ENCODE results near the gene HYKK. TPM values are rescaled to one million over a fixed set of nuclear protein-coding genes. Genes with fewer than 3 reads are reported as not detected.

The HYKK gene
- 1 to 10 TPM; 3.7 to 4.7 TPM for total RNA-seq

DNA sequence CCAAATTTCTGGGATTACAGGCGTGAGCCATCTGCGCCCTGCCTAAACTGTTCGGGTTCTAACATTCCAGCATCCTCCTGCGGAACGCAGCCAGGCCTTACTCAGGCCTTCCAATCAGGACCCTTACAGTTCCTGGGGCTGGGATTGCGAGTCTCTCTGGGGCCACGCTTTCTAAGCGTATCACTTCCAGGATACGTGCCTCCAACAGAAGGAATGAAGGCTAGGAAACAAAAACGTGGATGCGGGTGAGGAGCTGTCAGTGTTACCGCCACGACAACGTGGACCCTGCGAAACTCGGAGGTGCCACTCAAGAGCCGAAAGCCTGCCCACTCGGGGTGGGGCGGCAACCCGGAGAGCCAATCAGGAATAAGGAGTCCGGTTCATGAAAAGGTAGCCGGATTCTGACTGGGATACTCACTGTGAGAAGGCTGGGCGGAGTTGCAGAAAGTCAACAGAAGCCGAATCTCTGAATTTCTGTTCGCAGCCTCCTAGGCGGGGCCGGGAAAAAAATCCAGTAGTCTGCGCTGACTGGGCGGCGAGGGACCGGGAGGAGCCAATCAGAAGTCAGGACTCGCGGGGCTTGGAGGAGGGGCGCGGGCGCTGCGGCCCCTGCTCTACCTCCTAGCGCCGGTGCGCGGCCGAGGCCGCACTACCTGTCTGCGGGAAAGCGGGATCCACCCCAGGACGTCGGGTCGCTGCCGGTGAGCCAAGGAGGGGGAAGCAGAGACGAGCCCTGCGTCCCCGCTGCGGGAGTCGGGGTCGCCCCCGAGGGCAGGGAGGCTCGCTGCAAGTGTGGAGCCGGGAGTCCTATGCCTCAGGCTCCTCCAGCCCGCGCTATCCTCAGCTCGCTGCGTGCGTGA is at the start of gene HYKK:
HYKK (plus strand) TSS at position 607 of the 860 bp plus-strand sequence. CDS start 5,512 bp downstream, outside the sequence.
- no peaks in the 10 kb centered on the region for H3K9me3 Mint-ChIP-seq
- peaks cover 1% of the 10 kb centered on the region for H3K36me3 Mint-ChIP-seq (ENCODE audit: low read depth)
- H3K27me3 Mint-ChIP-seq: peaks cover 4% of the 10 kb centered on the region
- ChIA-PET POLR2A (interaction anchor here (0.6 kb wide), 1 partner anchor 177 kb away, joined by 10 read pairs; no protein-coding TSS in a partner anchor), CTCF (interaction anchor here (0.9 to 1.0 kb wide), 2 partner anchors 8 to 58 kb away, joined by 3 to 4 read pairs; partner anchors contain the start of gene CHRNA5)
- peak within 1 kb of the TSS; percentile 80 for H3K27ac Mint-ChIP-seq
- peaks cover 29% of the 10 kb centered on the region for H3K4me1 Mint-ChIP-seq
- peak; percentile 85 for DNase-seq
- H3K4me3 Mint-ChIP-seq: peak within 1 kb of the TSS; percentile 95

DNA sequence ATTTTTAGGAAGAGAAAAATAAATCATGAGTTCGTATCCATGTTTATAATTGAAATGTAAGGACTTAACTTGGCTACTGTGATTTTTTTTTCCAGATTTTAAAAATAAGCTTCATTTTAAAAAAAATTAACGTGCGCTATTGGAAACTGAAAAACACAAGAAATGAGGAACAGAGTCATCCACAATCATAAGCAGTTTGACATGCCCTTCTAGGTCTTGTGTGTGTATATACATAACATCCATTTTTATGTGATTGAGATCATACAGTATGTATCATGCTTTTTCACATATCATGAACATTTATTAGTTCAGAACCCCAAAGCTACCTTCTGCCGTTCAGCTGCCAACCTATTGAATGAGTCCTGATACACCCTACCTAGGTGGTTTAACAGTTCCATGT is 46.6 kb upstream of the HYKK start:
- H3K9me3 Mint-ChIP-seq: no peaks in the 10 kb centered on the region
- DNase-seq: no peak
- no peaks in the 10 kb centered on the region for H3K27me3 Mint-ChIP-seq
- H3K36me3 Mint-ChIP-seq (ENCODE audit: low read depth): peaks cover 24% of the 10 kb centered on the region
- H3K4me3 Mint-ChIP-seq: no peak overlapping the region
- ChIA-PET POLR2A (interaction anchor here (0.6 to 1.0 kb wide), 2 partner anchors 11 to 48 kb away, joined by 7 to 8 read pairs; no protein-coding TSS in a partner anchor), CTCF (interaction anchor here (0.6 to 1.7 kb wide), 7 partner anchors 10 to 400 kb away, joined by 3 to 8 read pairs (median 3); partner anchors contain the start of gene IREB2)
- peaks cover 36% of the 10 kb centered on the region for H3K4me1 Mint-ChIP-seq
- no peak overlapping the region for H3K27ac Mint-ChIP-seq

- DNase-seq: peak; percentile 42
- H3K9me3 Mint-ChIP-seq: no peaks in the 10 kb centered on the region
- ChIA-PET CTCF (interaction anchor here (0.6 to 1.7 kb wide), 7 partner anchors 9 to 401 kb away, joined by 3 to 8 read pairs (median 3); partner anchors contain the start of gene IREB2), POLR2A (interaction anchor here (1.0 kb wide), 1 partner anchor 11 kb away, joined by 8 read pairs; no protein-coding TSS in a partner anchor)
- H3K4me3 Mint-ChIP-seq: peak overlapping the region; percentile 2
- H3K4me1 Mint-ChIP-seq: peaks cover 31% of the 10 kb centered on the region
- H3K27ac Mint-ChIP-seq: peak overlapping the region; percentile 51
- no peaks in the 10 kb centered on the region for H3K27me3 Mint-ChIP-seq
- peaks cover 24% of the 10 kb centered on the region for H3K36me3 Mint-ChIP-seq (ENCODE audit: low read depth)
These were observed 46.0 kb upstream of the HYKK start for GRCh38 chr15:78461171-78461888.

DNA sequence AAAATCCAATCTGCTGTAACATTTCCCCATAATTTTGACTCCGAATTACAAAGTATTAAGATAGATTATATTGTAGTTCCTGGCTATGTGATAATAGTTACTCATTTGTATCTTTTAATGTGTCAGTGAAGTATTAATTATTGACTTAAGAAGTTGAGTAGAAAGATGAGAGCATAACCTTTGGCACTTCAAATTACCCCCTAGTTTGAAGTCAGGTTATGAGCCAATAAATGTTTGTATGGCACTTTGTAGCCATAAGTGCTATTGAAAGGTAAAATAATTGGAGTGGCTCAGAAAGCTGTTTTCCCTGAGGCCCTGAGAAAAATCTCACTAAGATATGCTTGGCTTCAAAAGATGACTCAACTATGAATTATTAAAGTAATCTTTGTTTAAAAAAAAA is 38.3 kb upstream of the HYKK start:
- H3K27me3 Mint-ChIP-seq: no peaks in the 10 kb centered on the region
- no peak for DNase-seq
- POLR2A ChIA-PET: no interaction called here
- no peaks in the 10 kb centered on the region for H3K9me3 Mint-ChIP-seq
- H3K27ac Mint-ChIP-seq: no peak overlapping the region
- CTCF ChIA-PET: no interaction called here
- peaks cover 26% of the 10 kb centered on the region for H3K36me3 Mint-ChIP-seq (ENCODE audit: low read depth)
- H3K4me1 Mint-ChIP-seq: no peaks in the 10 kb centered on the region
- no peak overlapping the region for H3K4me3 Mint-ChIP-seq

- Mint-ChIP-seq H3K9me3 (no peaks in the 10 kb centered on the region), H3K27me3 (no peaks in the 10 kb centered on the region), H3K4me1 (no peaks in the 10 kb centered on the region), H3K36me3 (ENCODE audit: low read depth) (peaks cover 20% of the 10 kb centered on the region), H3K4me3 (no peak overlapping the region), H3K27ac (no peak overlapping the region)
- ChIA-PET POLR2A (no interaction called here), CTCF (no interaction called here)
- no peak for DNase-seq
These were observed 30.1 kb upstream of the HYKK start for GRCh38 chr15:78477295-78477694.

GRCh38 chr15:78479650-78480049 is 27.7 kb upstream of the HYKK start:
- ChIA-PET CTCF (no interaction called here), POLR2A (no interaction called here)
- peaks cover 22% of the 10 kb centered on the region for H3K36me3 Mint-ChIP-seq (ENCODE audit: low read depth)
- H3K27me3 Mint-ChIP-seq: no peaks in the 10 kb centered on the region
- peaks cover 1% of the 10 kb centered on the region for H3K4me1 Mint-ChIP-seq
- no peaks in the 10 kb centered on the region for H3K9me3 Mint-ChIP-seq
- H3K4me3 Mint-ChIP-seq: no peak overlapping the region
- H3K27ac Mint-ChIP-seq: no peak overlapping the region
- no peak for DNase-seq

- H3K9me3 Mint-ChIP-seq: no peaks in the 10 kb centered on the region
- H3K4me3 Mint-ChIP-seq: no peak overlapping the region
- POLR2A ChIA-PET: no interaction called here
- no peaks in the 10 kb centered on the region for H3K27me3 Mint-ChIP-seq
- no peak for DNase-seq
- CTCF ChIA-PET: interaction anchor here (0.6 to 1.8 kb wide), 4 partner anchors 20 to 1830 kb away, joined by 3 to 5 read pairs (median 4); partner anchors contain the start of gene IREB2
- H3K4me1 Mint-ChIP-seq: peaks cover 1% of the 10 kb centered on the region
- no peak overlapping the region for H3K27ac Mint-ChIP-seq
- peaks cover 25% of the 10 kb centered on the region for H3K36me3 Mint-ChIP-seq (ENCODE audit: low read depth)
These were observed 25.5 kb upstream of the HYKK start for GRCh38 chr15:78481917-78482316.

- Mint-ChIP-seq H3K4me1 (no peaks in the 10 kb centered on the region), H3K27me3 (no peaks in the 10 kb centered on the region), H3K9me3 (no peaks in the 10 kb centered on the region), H3K36me3 (ENCODE audit: low read depth) (peaks cover 59% of the 10 kb centered on the region), H3K27ac (peak overlapping the region; percentile 50), H3K4me3 (no peak overlapping the region)
- CTCF ChIA-PET: no interaction called here
- POLR2A ChIA-PET: no interaction called here
- DNase-seq: no peak
These were observed 14.5 kb upstream of the HYKK start for GRCh38 chr15:78492872-78493271.

- CTCF ChIA-PET: no interaction called here
- peaks cover 30% of the 10 kb centered on the region for H3K36me3 Mint-ChIP-seq (ENCODE audit: low read depth)
- no peak overlapping the region for H3K27ac Mint-ChIP-seq
- no peak for DNase-seq
- POLR2A ChIA-PET: interaction anchor here (0.7 kb wide), 1 partner anchor 58 kb away, joined by 9 read pairs; no protein-coding TSS in a partner anchor
- no peaks in the 10 kb centered on the region for H3K9me3 Mint-ChIP-seq
- H3K4me1 Mint-ChIP-seq: peaks cover 2% of the 10 kb centered on the region
- H3K27me3 Mint-ChIP-seq: no peaks in the 10 kb centered on the region
- no peak overlapping the region for H3K4me3 Mint-ChIP-seq
These were observed 5.5 kb upstream of the HYKK start for GRCh38 chr15:78501857-78502256.

DNA sequence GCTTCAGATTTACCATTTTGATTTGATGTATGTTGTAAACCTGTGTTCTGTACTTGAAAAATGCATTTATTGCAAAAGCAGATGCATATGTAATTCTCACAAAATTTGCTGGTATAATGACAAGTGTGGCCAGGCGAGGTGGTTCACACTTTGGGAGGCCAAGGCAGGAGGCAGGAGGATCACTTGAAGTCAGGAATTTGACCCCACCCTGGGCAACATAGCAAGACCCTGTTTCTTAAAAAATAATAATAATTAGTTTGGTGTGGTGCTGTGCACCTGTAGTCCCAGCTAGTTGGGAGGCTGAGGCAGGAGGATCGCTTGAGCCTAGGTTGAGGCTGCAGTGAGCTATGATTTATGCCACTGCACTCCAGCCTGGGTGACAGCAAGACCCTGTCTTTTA is 4.7 kb upstream of the HYKK start:
- DNase-seq: no peak
- Mint-ChIP-seq H3K4me1 (peaks cover 7% of the 10 kb centered on the region), H3K36me3 (ENCODE audit: low read depth) (peaks cover 26% of the 10 kb centered on the region), H3K27ac (no peak overlapping the region), H3K4me3 (no peak overlapping the region), H3K27me3 (no peaks in the 10 kb centered on the region), H3K9me3 (no peaks in the 10 kb centered on the region)
- POLR2A ChIA-PET: no interaction called here
- CTCF ChIA-PET: no interaction called here

DNA sequence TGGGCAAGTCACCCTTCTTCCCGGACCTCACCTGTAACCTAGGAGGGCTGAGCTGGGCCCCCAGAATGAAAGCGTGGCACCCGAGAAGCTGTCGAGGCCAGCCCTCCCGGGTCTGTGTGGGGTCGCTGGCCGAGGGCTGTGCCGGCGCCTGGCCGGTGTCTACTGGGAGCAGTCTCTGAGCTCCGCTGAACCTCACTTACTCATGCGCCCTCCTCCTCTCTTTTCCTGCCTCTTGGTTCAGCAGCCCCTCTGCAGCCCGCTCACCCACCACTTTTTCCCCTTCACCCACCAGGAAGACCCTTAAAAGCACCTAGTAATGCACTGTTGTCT is 419 bp downstream of the HYKK start:
- peak overlapping the region; percentile 95 for H3K4me3 Mint-ChIP-seq
- peaks cover 29% of the 10 kb centered on the region for H3K4me1 Mint-ChIP-seq
- H3K9me3 Mint-ChIP-seq: no peaks in the 10 kb centered on the region
- peaks cover 4% of the 10 kb centered on the region for H3K27me3 Mint-ChIP-seq
- H3K36me3 Mint-ChIP-seq (ENCODE audit: low read depth): no peaks in the 10 kb centered on the region
- POLR2A ChIA-PET: no interaction called here
- CTCF ChIA-PET: interaction anchor here (0.9 kb wide), 1 partner anchor 58 kb away, joined by 4 read pairs; the partner anchor contains the start of gene CHRNA5
- DNase-seq: peak; percentile 7
- peak overlapping the region; percentile 80 for H3K27ac Mint-ChIP-seq

GRCh38 chr15:78508272-78508671 is 895 bp downstream of the HYKK start:
- no peak for DNase-seq
- H3K36me3 Mint-ChIP-seq (ENCODE audit: low read depth): no peaks in the 10 kb centered on the region
- H3K4me3 Mint-ChIP-seq: peak overlapping the region; percentile 95
- H3K27me3 Mint-ChIP-seq: peaks cover 4% of the 10 kb centered on the region
- H3K27ac Mint-ChIP-seq: peak overlapping the region; percentile 80
- no peaks in the 10 kb centered on the region for H3K9me3 Mint-ChIP-seq
- POLR2A ChIA-PET: no interaction called here
- peaks cover 29% of the 10 kb centered on the region for H3K4me1 Mint-ChIP-seq
- CTCF ChIA-PET: interaction anchor here (0.9 kb wide), 1 partner anchor 57 kb away, joined by 4 read pairs; the partner anchor contains the start of gene CHRNA5

All from activated CD4-positive, alpha-beta T cell treated with anti-CD3 and anti-CD28 coated beads, Interleukin-2, amount 10 ng/mL, durations not matched to agents 7 days and 5 days (primary cell).